Measurements from ENCODE around the gene ERN1. TPM values are rescaled to one million over a fixed set of nuclear protein-coding genes. Genes with fewer than 3 reads are reported as not detected.
A peak's percentile ranks its signal among the peaks of the same experiment; 100 is the strongest.

ERN1 gene
- total and polyA plus RNA-seq, 2 of the 13 experiments (the other 11 are each of a cell fraction or from before 2014, with no cell fraction given), result 6.0 to 12.7 TPM

DNA sequence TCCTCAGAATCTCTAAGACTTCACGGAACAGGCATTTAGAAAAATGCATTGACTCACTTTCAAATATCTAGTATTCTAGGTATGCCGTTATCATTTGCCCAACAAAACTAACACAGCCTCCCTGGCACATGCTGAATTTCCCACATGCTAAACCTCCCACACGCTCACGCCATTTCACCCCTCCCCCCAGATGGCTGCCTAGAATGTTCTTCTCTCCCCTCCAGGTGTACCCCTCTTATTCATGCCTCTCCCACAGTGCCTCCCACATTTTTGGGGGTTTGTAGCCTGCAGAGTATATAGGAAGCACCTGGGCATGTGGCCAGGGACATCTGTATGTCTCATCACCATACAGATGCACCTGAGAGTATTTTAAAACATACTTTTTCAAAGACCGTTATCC lies 71.3 kb downstream of the ERN1 start:
- DNase-seq (ENCODE audit: low spot score) (no peak), ATAC-seq (no peak), FAIRE-seq (no peak)
- H4K20me1 ChIP-seq (ENCODE audit: insufficient read depth, low read length), result no peaks in the 10 kb centered on the region
- H3K4me2 ChIP-seq (ENCODE audit: low read depth, low read length), result no peak overlapping the region
- TF ChIP-seq TRIM24 (CRISPR knock-in tag; IDR thresholded peaks at IDR 0.05) (no peak), MBD4 (IDR thresholded peaks at IDR 0.05; ENCODE audit: borderline replicate concordance, low read length) (no peak), TBX3 (IDR thresholded peaks at IDR 0.05; ENCODE audit: borderline replicate concordance) (no peak), RBM22 (optimal IDR thresholded peaks at IDR 0.05; ENCODE audit: low read length) (no peak), TSC22D2 (CRISPR knock-in tag; IDR thresholded peaks at IDR 0.05; ENCODE audit: borderline replicate concordance) (no peak)
- TF ChIP-seq, protein P1, sequence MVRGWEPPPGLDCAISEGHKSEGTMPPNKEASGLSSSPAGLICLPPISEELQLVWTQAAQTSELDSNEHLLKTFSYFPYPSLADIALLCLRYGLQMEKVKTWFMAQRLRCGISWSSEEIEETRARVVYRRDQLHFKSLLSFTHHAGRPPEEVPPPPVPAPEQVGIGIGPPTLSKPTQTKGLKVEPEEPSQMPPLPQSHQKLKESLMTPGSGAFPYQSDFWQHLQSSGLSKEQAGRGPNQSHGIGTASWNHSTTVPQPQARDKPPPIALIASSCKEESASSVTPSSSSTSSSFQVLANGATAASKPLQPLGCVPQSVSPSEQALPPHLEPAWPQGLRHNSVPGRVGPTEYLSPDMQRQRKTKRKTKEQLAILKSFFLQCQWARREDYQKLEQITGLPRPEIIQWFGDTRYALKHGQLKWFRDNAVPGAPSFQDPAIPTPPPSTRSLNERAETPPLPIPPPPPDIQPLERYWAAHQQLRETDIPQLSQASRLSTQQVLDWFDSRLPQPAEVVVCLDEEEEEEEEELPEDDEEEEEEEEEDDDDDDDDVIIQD (CRISPR knock-in tag; IDR thresholded peaks at IDR 0.05; ENCODE audit: low read depth), result no peak
- H3K4me1 ChIP-seq (ENCODE audit: insufficient read depth, low read length), result peaks cover 29% of the 10 kb centered on the region
- H3K9me3 ChIP-seq (ENCODE audit: low read length), result no peaks in the 10 kb centered on the region
- ChIA-PET CTCF (ENCODE audit: low intra/inter-chr PET ratio, low total read pairs) (no interaction called here), POLR2A (interaction anchor here (0.9 kb wide), 1 partner anchor 16 kb away, joined by 4 read pairs; no protein-coding TSS in a partner anchor)
- no peak overlapping the region for H2AFZ ChIP-seq (ENCODE audit: low read length)
- H3K27me3 ChIP-seq (ENCODE audit: control insufficient read depth in 1 of 2, insufficient read depth in 2 of 2, low read length in 2 of 2), result no peaks in the 10 kb centered on the region
- peaks cover 24 to 72% of the 10 kb centered on the region in 2 experiments for H3K36me3 ChIP-seq (replicated peaks in 1 of 2; ENCODE audit: control insufficient read depth in 1 of 2, insufficient read depth in 2 of 2, low read length in 2 of 2)
- H3K27ac ChIP-seq (ENCODE audit: extremely low read length, insufficient read depth, low read length), result no peak overlapping the region
- no TSS peak for BruUV-seq (replicated peaks)
- no peak overlapping the region for H3K4me3 ChIP-seq (replicated peaks in 1 of 3; ENCODE audit: insufficient read depth in 1 of 3, low read depth in 2 of 3, low read length in 3 of 3)
- H3K9ac ChIP-seq (ENCODE audit: insufficient read depth, low read depth, low read length), result no peak overlapping the region
- H3K79me2 ChIP-seq (ENCODE audit: insufficient read depth, low read length), result no peaks in the 10 kb centered on the region
- intact Hi-C loops (cut with micrococcal nuclease; ENCODE audit: unreplicated experiment) (no loop called here), in situ Hi-C loops (cut with HindIII; ENCODE audit: extremely low pct_ligation_motif_present, low pct_unique_long_range_greater_than_20kb) (no loop called here)
- WGBS (ENCODE audit: low lambda C conversion rate), result 97% methylated on average over 5 of the region's 5 CpGs

DNA sequence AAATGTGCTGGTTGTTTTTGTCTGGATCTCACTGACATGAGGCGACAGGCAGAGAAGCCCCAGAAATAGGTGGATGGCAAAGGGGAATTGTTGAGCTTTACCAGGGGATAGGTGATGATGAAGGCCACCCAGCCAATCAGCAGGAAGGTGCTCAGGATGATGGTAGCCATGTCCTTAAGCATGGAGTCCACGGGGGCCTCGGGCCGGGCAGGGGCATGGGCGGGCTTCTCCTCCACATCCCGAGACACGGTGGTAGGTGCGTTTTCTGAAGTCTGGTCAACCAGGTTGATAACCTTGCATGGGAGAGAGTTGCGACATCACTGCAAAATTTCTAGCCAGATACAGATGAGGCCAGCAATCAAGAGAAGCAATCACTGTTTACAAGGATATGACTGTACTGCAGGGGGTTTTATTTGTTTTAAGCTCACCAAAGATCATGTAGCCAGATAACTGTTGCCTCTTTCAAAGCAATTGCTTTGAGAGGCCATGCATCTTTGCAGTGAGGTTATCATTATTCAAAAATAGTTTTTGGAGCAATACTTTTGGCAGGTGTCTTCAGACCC lies 72.2 kb downstream of the ERN1 start:
- no peaks in the 10 kb centered on the region for H4K20me1 ChIP-seq (ENCODE audit: insufficient read depth, low read length)
- peaks cover 30 to 72% of the 10 kb centered on the region in 2 experiments for H3K36me3 ChIP-seq (replicated peaks in 1 of 2; ENCODE audit: control insufficient read depth in 1 of 2, insufficient read depth in 2 of 2, low read length in 2 of 2)
- peaks cover 29% of the 10 kb centered on the region for H3K4me1 ChIP-seq (ENCODE audit: insufficient read depth, low read length)
- no peaks in the 10 kb centered on the region for H3K79me2 ChIP-seq (ENCODE audit: insufficient read depth, low read length)
- H3K4me2 ChIP-seq (ENCODE audit: low read depth, low read length), result no peak overlapping the region
- H3K9ac ChIP-seq (ENCODE audit: insufficient read depth, low read depth, low read length), result no peak overlapping the region
- H3K27me3 ChIP-seq (ENCODE audit: control insufficient read depth in 1 of 2, insufficient read depth in 2 of 2, low read length in 2 of 2), result no peaks in the 10 kb centered on the region
- peak; percentile 15; the same call in 1 of the 3 replicates for ATAC-seq
- DNase-seq (ENCODE audit: low spot score), result peak; percentile 66
- H2AFZ ChIP-seq (ENCODE audit: low read length), result no peak overlapping the region
- intact Hi-C loops (cut with micrococcal nuclease; ENCODE audit: unreplicated experiment), result no loop called here
- ChIA-PET POLR2A (interaction anchor here (0.9 to 1.2 kb wide), 2 partner anchors 16 to 88 kb away, joined by 3 to 4 read pairs; no protein-coding TSS in a partner anchor), CTCF (ENCODE audit: low intra/inter-chr PET ratio, low total read pairs) (no interaction called here)
- WGBS (ENCODE audit: low lambda C conversion rate), result 84% methylated on average over 9 of the region's 9 CpGs
- no peak overlapping the region for H3K4me3 ChIP-seq (replicated peaks in 1 of 3; ENCODE audit: insufficient read depth in 1 of 3, low read depth in 2 of 3, low read length in 3 of 3)
- no peak for FAIRE-seq
- no peaks in the 10 kb centered on the region for H3K9me3 ChIP-seq (ENCODE audit: low read length)
- BruUV-seq (replicated peaks), result no TSS peak
- in situ Hi-C loops (cut with HindIII; ENCODE audit: extremely low pct_ligation_motif_present, low pct_unique_long_range_greater_than_20kb), result no loop called here
- no peak overlapping the region for H3K27ac ChIP-seq (ENCODE audit: extremely low read length, insufficient read depth, low read length)
- TF ChIP-seq ATF4 (CRISPR knock-in tag; IDR thresholded peaks at IDR 0.05) (peak in 1 of 2 experiments; percentile 46; a peak in 1 of 4 replicates), SAP130 (CRISPR knock-in tag; IDR thresholded peaks at IDR 0.05; ENCODE audit: low read depth) (peak; percentile 43; the same call in 1 of the 2 replicates), ATM (IDR thresholded peaks at IDR 0.05; ENCODE audit: borderline replicate concordance) (no peak), ZNF782 (CRISPR knock-in tag; IDR thresholded peaks at IDR 0.05; ENCODE audit: borderline replicate concordance) (no peak), DMAP1 (CRISPR knock-in tag; IDR thresholded peaks at IDR 0.05) (no peak), HMG20B (CRISPR knock-in tag; conservative IDR thresholded peaks at IDR 0.05) (no peak), ETV5 (CRISPR knock-in tag; IDR thresholded peaks at IDR 0.05; ENCODE audit: borderline replicate concordance) (peak; percentile 27; the same call in 1 of the 2 replicates), EHMT2 (IDR thresholded peaks at IDR 0.05; ENCODE audit: borderline replicate concordance, low read depth, low read length) (no peak), NFE2L1 (CRISPR knock-in tag; IDR thresholded peaks at IDR 0.05; ENCODE audit: borderline replicate concordance) (no peak)
- TF ChIP-seq, protein P2, sequence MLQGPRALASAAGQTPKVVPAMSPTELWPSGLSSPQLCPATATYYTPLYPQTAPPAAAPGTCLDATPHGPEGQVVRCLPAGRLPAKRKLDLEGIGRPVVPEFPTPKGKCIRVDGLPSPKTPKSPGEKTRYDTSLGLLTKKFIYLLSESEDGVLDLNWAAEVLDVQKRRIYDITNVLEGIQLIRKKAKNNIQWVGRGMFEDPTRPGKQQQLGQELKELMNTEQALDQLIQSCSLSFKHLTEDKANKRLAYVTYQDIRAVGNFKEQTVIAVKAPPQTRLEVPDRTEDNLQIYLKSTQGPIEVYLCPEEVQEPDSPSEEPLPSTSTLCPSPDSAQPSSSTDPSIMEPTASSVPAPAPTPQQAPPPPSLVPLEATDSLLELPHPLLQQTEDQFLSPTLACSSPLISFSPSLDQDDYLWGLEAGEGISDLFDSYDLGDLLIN (CRISPR knock-in tag; IDR thresholded peaks at IDR 0.05; ENCODE audit: borderline replicate concordance), result no peak

Measured in HepG2 (cell line).